H9 (cell line): ENCODE data around the gene MIGA1. TPM values are rescaled to one million over a fixed set of nuclear protein-coding genes. Genes with fewer than 3 reads are reported as not detected.
"Not testable (repeated sequence)": the region's sequence is repeated elsewhere in the genome, so short reads cannot be mapped to it uniquely, and the experiment has no call there.

Source experiments
- DNase-seq: peaks from one replicate; pipeline ENCODE4 v3.0.0-alpha.2; 2017
- H2AFZ ChIP-seq: one replicate; pipeline ENCODE4 v1.6.1; 2013; ENCODE audit warnings: mild to moderate bottlenecking, low read length, control low read depth, moderate library complexity
- H2AK5ac ChIP-seq: 2 replicates; pipeline ENCODE4 v1.6.1; 2013; ENCODE audit warnings: low read length, control low read depth, mixed read lengths; ENCODE audit not compliant: insufficient read length
- H2BK120ac ChIP-seq: one replicate; pipeline ENCODE4 v1.6.1; 2013; ENCODE audit warnings: low read depth, mild to moderate bottlenecking, low read length, control low read depth, inconsistent platforms; ENCODE audit not compliant: poor library complexity, severe bottlenecking
- H2BK12ac ChIP-seq: 2 replicates; pipeline ENCODE4 v1.6.1; 2013; ENCODE audit warnings: low read length, control low read depth, mixed read lengths, low read depth; ENCODE audit not compliant: insufficient read length
- H2BK15ac ChIP-seq: 2 replicates; pipeline ENCODE4 v1.6.1; 2013; ENCODE audit warnings: low read depth, low read length, control low read depth
- H2BK20ac ChIP-seq: one replicate; pipeline ENCODE4 v1.6.1; 2013; ENCODE audit warnings: low read depth, mild to moderate bottlenecking, low read length, control low read depth, inconsistent platforms; ENCODE audit not compliant: poor library complexity, severe bottlenecking
- H2BK5ac ChIP-seq: 2 replicates; pipeline ENCODE4 v1.6.1; 2013; ENCODE audit warnings: low read length, control low read depth, mixed read lengths; ENCODE audit not compliant: insufficient read length
- H3K14ac ChIP-seq: 2 replicates; pipeline ENCODE4 v1.6.1; 2013; ENCODE audit warnings: low read length, control low read depth; ENCODE audit not compliant: insufficient read depth
- H3K18ac ChIP-seq: 2 replicates; pipeline ENCODE4 v1.6.1; 2013; ENCODE audit warnings: low read depth, mild to moderate bottlenecking, mixed read lengths, low read length, control low read depth; ENCODE audit not compliant: insufficient read length
- H3K23ac ChIP-seq: 2 replicates; pipeline ENCODE4 v1.6.1; 2013; ENCODE audit warnings: low read length, control low read depth, mixed read lengths, low read depth; ENCODE audit not compliant: insufficient read length
- H3K23me2 ChIP-seq: 2 replicates; pipeline ENCODE4 v1.6.1; 2013; ENCODE audit warnings: low read depth, mild to moderate bottlenecking, mixed read lengths, low read length, control low read depth; ENCODE audit not compliant: insufficient read length, poor library complexity, severe bottlenecking
- H3K27ac ChIP-seq: 2 replicates; pipeline ENCODE4 v1.5.1; 2013; ENCODE audit warnings: low read length, control low read depth, mixed read lengths, low read depth; ENCODE audit not compliant: insufficient read length
- H3K27me3 ChIP-seq: 2 replicates; pipeline ENCODE4 v1.6.1; 2013; ENCODE audit warnings: low read length, control low read depth, inconsistent platforms; ENCODE audit not compliant: insufficient read depth
- H3K4ac ChIP-seq: 2 replicates; pipeline ENCODE4 v1.6.1; 2013; ENCODE audit warnings: low read depth, mild to moderate bottlenecking, control low read depth, inconsistent platforms, low read length, moderate library complexity
- H3K4me1 ChIP-seq: 2 replicates; pipeline ENCODE4 v1.6.1; 2013; ENCODE audit warnings: low read length, control low read depth, inconsistent platforms; ENCODE audit not compliant: insufficient read depth
- H3K4me2 ChIP-seq: 2 replicates; pipeline ENCODE4 v1.6.1; 2013; ENCODE audit warnings: low read length, control low read depth, mixed read lengths; ENCODE audit not compliant: insufficient read length, insufficient read depth
- H3K56ac ChIP-seq: 2 replicates; pipeline ENCODE4 v1.6.1; 2013; ENCODE audit warnings: low read depth, mild to moderate bottlenecking, mixed read lengths, low read length, control low read depth; ENCODE audit not compliant: insufficient read length
- H3K79me1 ChIP-seq: 2 replicates; pipeline ENCODE4 v1.6.1; 2013; ENCODE audit warnings: low read depth, mild to moderate bottlenecking, moderate library complexity, low read length, control low read depth, inconsistent platforms; ENCODE audit not compliant: insufficient read depth, poor library complexity, severe bottlenecking
- H3K79me2 ChIP-seq: 2 replicates; pipeline ENCODE4 v1.6.1; 2013; ENCODE audit warnings: low read length, control low read depth, inconsistent platforms; ENCODE audit not compliant: insufficient read depth
- H3K9ac ChIP-seq: 2 replicates; pipeline ENCODE4 v1.6.1; 2013; ENCODE audit warnings: low read length, control low read depth, mixed read lengths; ENCODE audit not compliant: insufficient read length; ENCODE audit errors: extremely low read depth
- H3K9me3 ChIP-seq: one replicate; pipeline ENCODE4 v1.6.1; 2013; ENCODE audit warnings: low read depth, low read length, inconsistent platforms; ENCODE audit not compliant: control insufficient read depth
- H3T11ph ChIP-seq: one replicate; pipeline ENCODE4 v1.6.1; 2013; ENCODE audit warnings: mild to moderate bottlenecking, low read length, control low read depth, inconsistent platforms
- H4K20me1 ChIP-seq: one replicate; pipeline ENCODE4 v1.6.1; 2013; ENCODE audit not compliant: control insufficient read depth, insufficient read length, insufficient read depth
- H4K5ac ChIP-seq: 2 replicates; pipeline ENCODE4 v1.6.1; 2013; ENCODE audit warnings: low read depth, mild to moderate bottlenecking, mixed read lengths, low read length, control low read depth; ENCODE audit not compliant: insufficient read length
- H4K8ac ChIP-seq: replicated peaks from 2 replicates; pipeline ENCODE4 v1.6.1; 2013; ENCODE audit warnings: low read length, control low read depth, mixed read lengths, low read depth; ENCODE audit not compliant: insufficient read length
- H4K91ac ChIP-seq: 2 replicates; pipeline ENCODE4 v1.6.1; 2013; ENCODE audit warnings: low read depth, mild to moderate bottlenecking, moderate library complexity, mixed read lengths, low read length, control low read depth; ENCODE audit not compliant: insufficient read length
- H3K27ac Mint-ChIP-seq, 3 experiments: 2 replicates in 2 of 3; 3 replicates in 1 of 3; pipeline ENCODE4 v1.8.0; 2020 to 2021; ENCODE audit warnings: mixed read lengths in 3 of 3, mild to moderate bottlenecking in 1 of 3, moderate library complexity in 1 of 3
- H3K27me3 Mint-ChIP-seq: 2 replicates; pipeline ENCODE4 v1.8.0; 2021; ENCODE audit warnings: low read depth, mild to moderate bottlenecking, moderate library complexity, mixed read lengths
- H3K36me3 Mint-ChIP-seq, 3 experiments: 2 replicates in 2 of 3; 3 replicates in 1 of 3; pipeline ENCODE4 v1.8.0; 2020 to 2021; ENCODE audit warnings: low read depth in 3 of 3, mixed read lengths in 3 of 3; ENCODE audit not compliant: insufficient read depth in 1 of 3
- H3K4me1 Mint-ChIP-seq, 2 experiments: 2 replicates each; pipeline ENCODE4 v1.8.0; 2020; ENCODE audit warnings: mixed read lengths in 2 of 2
- H3K4me3 Mint-ChIP-seq, 2 experiments: 2 replicates in 1 of 2; 3 replicates in 1 of 2; pipeline ENCODE4 v1.8.0; 2020 to 2021; ENCODE audit warnings: mild to moderate bottlenecking in 2 of 2, mixed read lengths in 2 of 2, moderate library complexity in 1 of 2
- H3K9me3 Mint-ChIP-seq, 2 experiments: 2 replicates in 1 of 2; 3 replicates in 1 of 2; pipeline ENCODE4 v1.8.0; 2020; ENCODE audit warnings: mild to moderate bottlenecking in 2 of 2, mixed read lengths in 2 of 2, moderate library complexity in 1 of 2
- WGBS: extraction: QIAGEN DNeasy Blood & Tissue Kit; methylation state at CpG from one replicate; pipeline ENCODE4 v1.1.7; 2013; ENCODE audit warnings: missing lambda C conversion rate, low lambda C conversion rate, mixed read lengths; ENCODE audit not compliant: insufficient read length; ENCODE audit errors: extremely low coverage; 5-methylcytosine and 5-hydroxymethylcytosine counted together
- total RNA-seq: library from RNA; stranded (reverse); gene quantifications from 2 replicates; pipeline ENCODE4 v1.2.1, GENCODE V29; 2021
- TF ChIP-seq, protein P1 (sequence below): fragments of 200-600 bp; sonication (generic); conservative IDR thresholded peaks from 3 replicates; pipeline ENCODE4 v1.8.0; 2021; ENCODE audit warnings: antibody characterized with exemption, mild to moderate bottlenecking

Gene MIGA1
- total RNA-seq, 1 experiment from 2014 or later, result 6.3 TPM

DNA sequence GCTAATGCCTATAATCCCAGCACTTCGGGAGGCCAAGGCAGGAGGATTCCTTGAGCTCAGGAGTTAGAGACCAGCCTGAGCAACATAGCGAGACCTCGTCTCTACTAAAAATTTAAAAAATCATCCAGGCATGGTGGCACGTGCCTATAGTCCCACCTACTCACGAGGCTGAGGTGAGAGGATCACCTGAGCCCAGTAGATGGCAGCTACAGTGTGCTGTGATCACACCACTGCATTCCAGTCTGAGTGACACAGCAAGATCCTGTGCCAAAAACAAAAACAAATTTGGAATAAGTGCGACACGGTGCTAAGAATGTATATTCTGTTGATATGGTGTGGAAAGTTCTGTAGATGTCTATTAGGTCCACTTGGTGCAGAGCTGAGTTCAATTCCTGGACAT is 34.9 kb upstream of the MIGA1 start:
- H3K36me3 Mint-ChIP-seq, result peaks cover 4 to 10% (median 9%) of the 10 kb centered on the region in 3 experiments; a peak in 6 of 7 replicates
- Histone ChIP-seq H3K9me3 (no peaks in the 10 kb centered on the region), H3K79me2 (peaks cover 6% of the 10 kb centered on the region; the same call in 1 of the 2 replicates), H3K4ac (no peak overlapping the region), H3K27me3 (no peaks in the 10 kb centered on the region), H3K4me2 (no peak overlapping the region), H4K8ac (no peak overlapping the region), H2BK120ac (no peak overlapping the region), H3K56ac (no peak overlapping the region), H3K23me2 (no peaks in the 10 kb centered on the region), H2BK15ac (no peak overlapping the region), H4K5ac (no peak overlapping the region), H2AK5ac (no peak overlapping the region), H4K20me1 (no peaks in the 10 kb centered on the region), H3K14ac (no peak overlapping the region), H3K23ac (no peak overlapping the region), H2BK12ac (no peak overlapping the region), H3K9ac (no peak overlapping the region), H3T11ph (no peak overlapping the region), H2BK5ac (no peak overlapping the region), H3K4me1 (no peaks in the 10 kb centered on the region), H2AFZ (no peak overlapping the region), H3K18ac (no peak overlapping the region), H3K27ac (no peak overlapping the region), H2BK20ac (no peak overlapping the region), H3K79me1 (peaks cover 2% of the 10 kb centered on the region), H4K91ac (no peak overlapping the region)
- H3K4me1 Mint-ChIP-seq, result no peaks in the 10 kb centered on the region
- H3K9me3 Mint-ChIP-seq, result no peaks in the 10 kb centered on the region
- TF ChIP-seq, protein P1, sequence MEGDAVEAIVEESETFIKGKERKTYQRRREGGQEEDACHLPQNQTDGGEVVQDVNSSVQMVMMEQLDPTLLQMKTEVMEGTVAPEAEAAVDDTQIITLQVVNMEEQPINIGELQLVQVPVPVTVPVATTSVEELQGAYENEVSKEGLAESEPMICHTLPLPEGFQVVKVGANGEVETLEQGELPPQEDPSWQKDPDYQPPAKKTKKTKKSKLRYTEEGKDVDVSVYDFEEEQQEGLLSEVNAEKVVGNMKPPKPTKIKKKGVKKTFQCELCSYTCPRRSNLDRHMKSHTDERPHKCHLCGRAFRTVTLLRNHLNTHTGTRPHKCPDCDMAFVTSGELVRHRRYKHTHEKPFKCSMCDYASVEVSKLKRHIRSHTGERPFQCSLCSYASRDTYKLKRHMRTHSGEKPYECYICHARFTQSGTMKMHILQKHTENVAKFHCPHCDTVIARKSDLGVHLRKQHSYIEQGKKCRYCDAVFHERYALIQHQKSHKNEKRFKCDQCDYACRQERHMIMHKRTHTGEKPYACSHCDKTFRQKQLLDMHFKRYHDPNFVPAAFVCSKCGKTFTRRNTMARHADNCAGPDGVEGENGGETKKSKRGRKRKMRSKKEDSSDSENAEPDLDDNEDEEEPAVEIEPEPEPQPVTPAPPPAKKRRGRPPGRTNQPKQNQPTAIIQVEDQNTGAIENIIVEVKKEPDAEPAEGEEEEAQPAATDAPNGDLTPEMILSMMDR, result no peak
- WGBS, result no CpG with 5 or more reads among the region's 7 CpGs
- no peaks in the 10 kb centered on the region for H3K27me3 Mint-ChIP-seq
- DNase-seq, result no peak
- no peak overlapping the region for H3K4me3 Mint-ChIP-seq
- peak overlapping the region in 1 of 3 experiments; percentile 64; a peak in 2 of 7 replicates for H3K27ac Mint-ChIP-seq

DNA sequence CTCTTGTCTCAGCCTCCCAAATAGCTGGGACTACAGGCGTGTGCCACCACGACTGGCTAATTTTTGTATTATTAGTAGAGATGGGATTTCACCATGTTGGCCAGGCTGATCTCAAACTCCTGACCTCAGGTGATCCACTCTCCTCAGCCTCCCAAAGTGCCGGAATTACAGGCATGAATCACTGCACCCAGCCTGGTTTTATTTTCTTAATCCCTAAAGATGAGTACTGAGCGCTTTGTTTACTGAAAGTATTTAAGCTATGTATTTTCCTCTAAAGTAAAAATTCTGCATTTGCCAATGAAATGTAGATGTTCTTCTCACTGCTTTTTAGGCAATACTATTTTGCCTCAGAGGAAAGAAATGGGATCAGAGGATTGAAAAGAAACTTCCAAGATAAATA is 30.0 kb upstream of the MIGA1 start:
- H3T11ph ChIP-seq, H3K79me2 ChIP-seq, H2BK120ac ChIP-seq, H3K4ac ChIP-seq, H4K20me1 ChIP-seq, H3K36me3 Mint-ChIP-seq, H4K8ac ChIP-seq, H2AK5ac ChIP-seq, H3K14ac ChIP-seq, H3K27ac ChIP-seq, H2AFZ ChIP-seq, DNase-seq, H3K23ac ChIP-seq, H3K4me2 ChIP-seq, H3K9me3 Mint-ChIP-seq, H4K91ac ChIP-seq, H3K56ac ChIP-seq, H3K9me3 ChIP-seq, H3K23me2 ChIP-seq, H2BK12ac ChIP-seq, H3K18ac ChIP-seq, H3K27me3 ChIP-seq, H3K79me1 ChIP-seq, H2BK20ac ChIP-seq, H3K9ac ChIP-seq, H4K5ac ChIP-seq, H2BK5ac ChIP-seq, H3K27me3 Mint-ChIP-seq, H3K4me1 ChIP-seq, H3K4me3 Mint-ChIP-seq, H3K4me1 Mint-ChIP-seq, H2BK15ac ChIP-seq: not testable (repeated sequence)
- WGBS, result no CpG with 5 or more reads among the region's 4 CpGs
- peak overlapping the region in 1 of 3 experiments; percentile 85; a peak in 1 of 7 replicates for H3K27ac Mint-ChIP-seq
